Prostate gland (tissue), 2 donors: ENCODE results near the gene OTOG.
A peak's percentile ranks its signal among the peaks of the same experiment; 100 is the strongest.

Experiments used
- POLR2A ChIP-seq: fragments of 450-650 bp; IDR thresholded peaks from one replicate; pipeline ENCODE4 v1.6.1; 2016; ENCODE audit warnings: antibody characterized with exemption, mild to moderate bottlenecking
- TF ChIP-seq, protein P1 (sequence below), 4 experiments: fragments of 200-600 bp in 2 of 4; fragments of 450-650 bp in 2 of 4; sonication (generic) in 2 of 4; IDR thresholded peaks; 1 replicate in 3 of 4; 2 replicates in 1 of 4; pipeline ENCODE4 v1.5.1; 2016 to 2019; ENCODE audit warnings: antibody characterized with exemption in 4 of 4, mild to moderate bottlenecking in 2 of 4, moderate library complexity in 2 of 4

DNA sequence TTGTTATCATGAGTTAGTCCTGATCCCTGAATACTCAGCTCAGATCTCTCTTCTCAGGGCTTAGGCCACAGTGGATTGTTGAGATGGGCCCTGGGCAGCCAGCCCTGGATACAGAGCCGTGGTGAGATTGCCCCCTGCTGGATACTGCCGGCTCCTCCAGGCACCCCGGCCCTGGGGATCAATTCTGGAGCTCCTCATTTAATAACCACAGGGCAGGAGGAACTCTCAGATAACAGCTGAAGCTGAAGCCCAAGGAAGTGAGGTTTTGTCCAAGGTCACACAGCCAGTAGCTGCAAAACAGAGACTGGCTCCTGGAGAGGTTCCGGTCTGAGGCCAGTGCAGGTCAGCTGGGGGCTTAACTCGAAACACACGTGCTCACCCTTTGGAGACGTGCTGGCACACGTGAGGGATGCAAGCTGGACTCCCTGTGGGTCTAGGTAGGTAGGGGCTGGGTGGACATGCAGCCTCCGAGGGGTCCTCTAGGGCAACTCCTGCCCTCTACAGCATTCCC, 18.8 kb upstream of the OTOG start:
- no peak for TF ChIP-seq POLR2A
- TF ChIP-seq, protein P1, sequence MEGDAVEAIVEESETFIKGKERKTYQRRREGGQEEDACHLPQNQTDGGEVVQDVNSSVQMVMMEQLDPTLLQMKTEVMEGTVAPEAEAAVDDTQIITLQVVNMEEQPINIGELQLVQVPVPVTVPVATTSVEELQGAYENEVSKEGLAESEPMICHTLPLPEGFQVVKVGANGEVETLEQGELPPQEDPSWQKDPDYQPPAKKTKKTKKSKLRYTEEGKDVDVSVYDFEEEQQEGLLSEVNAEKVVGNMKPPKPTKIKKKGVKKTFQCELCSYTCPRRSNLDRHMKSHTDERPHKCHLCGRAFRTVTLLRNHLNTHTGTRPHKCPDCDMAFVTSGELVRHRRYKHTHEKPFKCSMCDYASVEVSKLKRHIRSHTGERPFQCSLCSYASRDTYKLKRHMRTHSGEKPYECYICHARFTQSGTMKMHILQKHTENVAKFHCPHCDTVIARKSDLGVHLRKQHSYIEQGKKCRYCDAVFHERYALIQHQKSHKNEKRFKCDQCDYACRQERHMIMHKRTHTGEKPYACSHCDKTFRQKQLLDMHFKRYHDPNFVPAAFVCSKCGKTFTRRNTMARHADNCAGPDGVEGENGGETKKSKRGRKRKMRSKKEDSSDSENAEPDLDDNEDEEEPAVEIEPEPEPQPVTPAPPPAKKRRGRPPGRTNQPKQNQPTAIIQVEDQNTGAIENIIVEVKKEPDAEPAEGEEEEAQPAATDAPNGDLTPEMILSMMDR (IDR thresholded peaks at IDR 0.05), result peak in 2 of 4 experiments; percentile 24 to 43
